A549 (cell line): Measurements from ENCODE around the gene TEC. TPM values are rescaled to one million over a fixed set of nuclear protein-coding genes. Genes with fewer than 3 reads are reported as not detected.

Experiments used
- ATAC-seq, 2 experiments: fragments of 200-7000 bp in 1 of 2; fragments of >200 bp in 1 of 2; cut with Nextera tagmentation in 1 of 2; cut with Tn5 transposase in 1 of 2; 3 replicates each; pipeline versions ENCODE4 v1.8.0 to v1.9.1; 2018 to 2020; ENCODE audit warnings: mild to moderate bottlenecking in 1 of 2, moderate library complexity in 1 of 2
- CTCF ChIA-PET: fragments of 300-600 bp; sonication (Branson Sonifier 250); formaldehyde crosslinking; extraction: SDS; loops from one replicate; lab custom pipeline; 2021; ENCODE audit warnings: antibody characterized with exemption, inconsistent platforms; lab: Yijun Ruan, JAX
- POLR2A ChIA-PET: fragments of 350-600 bp; formaldehyde crosslinking; extraction: SDS; loops from one replicate; lab custom pipeline; 2021; ENCODE audit warnings: antibody characterized with exemption, inconsistent platforms; lab: Yijun Ruan, JAX
- DNase-seq, 2 experiments: peaks; one replicate each; pipeline versions ENCODE4 v3.0.0 to v3.0.0-alpha.2; 2011 to 2016; ENCODE audit warnings: low read depth in 1 of 2, low spot score in 1 of 2
- FAIRE-seq: peaks from 2 replicates; lab custom pipeline; 2011; peaks lifted over from hg19 to GRCh38; lab: Jason Lieb, UNC
- H3K27ac ChIP-seq, 2 experiments: fragments of >200 bp; sonication (Bioruptor Twin); formaldehyde crosslinking; 3 replicates each; pipeline ENCODE4 v1.5.1; 2016 to 2017
- H3K4me1 ChIP-seq: fragments of >200 bp; sonication (Bioruptor Twin); formaldehyde crosslinking; 3 replicates; pipeline ENCODE4 v1.6.1; 2016
- H3K4me2 ChIP-seq: fragments of >200 bp; sonication (Bioruptor Twin); formaldehyde crosslinking; 3 replicates; pipeline ENCODE4 v1.6.1; 2016
- H3K4me3 ChIP-seq: fragments of >200 bp; sonication (Bioruptor Twin); formaldehyde crosslinking; 3 replicates; pipeline ENCODE4 v1.5.1; 2016
- H3K9me3 ChIP-seq: fragments of >200 bp; sonication (Bioruptor Twin); formaldehyde crosslinking; 3 replicates; pipeline ENCODE4 v1.6.1; 2016
- ATOH8 ChIP-seq: fragments of 250-450 bp; sonication (Bioruptor Pico); IDR thresholded peaks from 2 replicates; pipeline ENCODE4 v1.5.0; 2020; ENCODE audit warnings: low read depth, mild to moderate bottlenecking, moderate library complexity
- BHLHE40 ChIP-seq: IDR thresholded peaks from 2 replicates; pipeline ENCODE4 v1.6.1; 2012; ENCODE audit warnings: low read depth, low read length, inconsistent platforms
- CBX2 ChIP-seq: fragments of 200-600 bp; sonication (generic); IDR thresholded peaks from 2 replicates; pipeline ENCODE4 v1.6.1; 2016; ENCODE audit warnings: low read depth, mild to moderate bottlenecking, borderline replicate concordance
- CBX8 ChIP-seq: fragments of 200-600 bp; sonication (generic); IDR thresholded peaks from 2 replicates; pipeline ENCODE4 v1.6.1; 2016
- CHD2 ChIP-seq: fragments of 150-350 bp; IDR thresholded peaks from 2 replicates; pipeline ENCODE4 v1.6.1; 2014; ENCODE audit warnings: low read length; ENCODE audit not compliant: partially characterized antibody
- E2F6 ChIP-seq: IDR thresholded peaks from 2 replicates; pipeline ENCODE4 v1.6.1; 2012; ENCODE audit warnings: low read depth, borderline replicate concordance
- EHF ChIP-seq: fragments of 250-450 bp; sonication (Bioruptor Pico); IDR thresholded peaks from 2 replicates; pipeline ENCODE4 v1.5.0; 2020; ENCODE audit warnings: mild to moderate bottlenecking
- ELK1 ChIP-seq: fragments of 150-350 bp; IDR thresholded peaks from 2 replicates; pipeline ENCODE4 v1.6.1; 2014; ENCODE audit warnings: low read depth, mild to moderate bottlenecking, low read length
- EP300 ChIP-seq, 2 experiments: fragments of >200 bp; sonication (Bioruptor Twin); formaldehyde crosslinking; IDR thresholded peaks; 2 replicates in 1 of 2; 3 replicates in 1 of 2; pipeline ENCODE4 v1.6.1; 2016 to 2017
- FOSB ChIP-seq: fragments of 250-450 bp; sonication (Bioruptor Pico); IDR thresholded peaks from 2 replicates; pipeline ENCODE4 v1.5.0; 2020; ENCODE audit warnings: mild to moderate bottlenecking, moderate library complexity
- FOSL2 ChIP-seq, 2 experiments: fragments of 450-650 bp in 1 of 2; fragments of >200 bp in 1 of 2; sonication (Bioruptor Twin) in 1 of 2; formaldehyde crosslinking; IDR thresholded peaks; 2 replicates each; pipeline versions ENCODE4 v1.5.0 to v1.6.1; 2016 to 2020; ENCODE audit warnings: mild to moderate bottlenecking in 1 of 2, moderate library complexity in 1 of 2
- HES2 ChIP-seq: fragments of >200 bp; sonication (Bioruptor Twin); formaldehyde crosslinking; IDR thresholded peaks from 2 replicates; pipeline ENCODE4 v1.6.1; 2016
- HEYL ChIP-seq: fragments of 250-450 bp; sonication (Bioruptor Pico); IDR thresholded peaks from 2 replicates; pipeline ENCODE4 v1.8.0; 2021; ENCODE audit warnings: mild to moderate bottlenecking, moderate library complexity
- HOXB13 ChIP-seq: fragments of 250-450 bp; sonication (Bioruptor Pico); IDR thresholded peaks from 2 replicates; pipeline ENCODE4 v1.5.0; 2020; ENCODE audit warnings: low read depth, mild to moderate bottlenecking, moderate library complexity
- KDM1A ChIP-seq: fragments of 200-600 bp; sonication (generic); IDR thresholded peaks from 2 replicates; pipeline ENCODE4 v1.6.1; 2016; ENCODE audit warnings: low read depth, mild to moderate bottlenecking
- MAX ChIP-seq: IDR thresholded peaks from 2 replicates; pipeline ENCODE4 v1.6.1; 2012
- NR3C1 ChIP-seq: fragments of >200 bp; sonication (Bioruptor Twin); formaldehyde crosslinking; IDR thresholded peaks from 3 replicates; pipeline ENCODE4 v1.6.1; 2017
- PBX3 ChIP-seq: IDR thresholded peaks from 2 replicates; pipeline ENCODE4 v1.6.1; 2012
- POLR2A ChIP-seq: IDR thresholded peaks from 2 replicates; pipeline ENCODE4 v1.6.1; 2012; ENCODE audit warnings: mild to moderate bottlenecking, low read length
- RAD21 ChIP-seq, 2 experiments: fragments of >200 bp in 1 of 2; sonication (Bioruptor Twin) in 1 of 2; formaldehyde crosslinking in 1 of 2; IDR thresholded peaks in 1 of 2; conservative IDR thresholded peaks in 1 of 2; 2 replicates in 1 of 2; 3 replicates in 1 of 2; pipeline ENCODE4 v1.6.1; 2012 to 2018; ENCODE audit warnings: inconsistent platforms in 1 of 2
- RARB ChIP-seq: fragments of 250-450 bp; sonication (Bioruptor Pico); IDR thresholded peaks from 2 replicates; pipeline ENCODE4 v1.8.0; 2021; ENCODE audit warnings: mild to moderate bottlenecking, moderate library complexity
- RCOR1 ChIP-seq: fragments of 150-350 bp; IDR thresholded peaks from 2 replicates; pipeline ENCODE4 v1.6.1; 2014; ENCODE audit warnings: antibody characterized with exemption, low read length, low read depth
- RFX5 ChIP-seq: fragments of 450-650 bp; IDR thresholded peaks from 2 replicates; pipeline ENCODE4 v1.7.1; 2014; ENCODE audit warnings: antibody characterized with exemption, mild to moderate bottlenecking, moderate library complexity
- SMC3 ChIP-seq: fragments of >200 bp; sonication (Bioruptor Twin); formaldehyde crosslinking; IDR thresholded peaks from 3 replicates; pipeline ENCODE4 v1.6.1; 2018; ENCODE audit warnings: inconsistent platforms
- ZFP36 ChIP-seq: fragments of 450-650 bp; IDR thresholded peaks from 2 replicates; pipeline ENCODE4 v1.6.1; 2014; ENCODE audit warnings: borderline replicate concordance; ENCODE audit not compliant: partially characterized antibody
- WGBS: methylation state at CpG from one replicate; pipeline ENCODE4 v1.1.6; 2017; ENCODE audit errors: missing lambda C conversion rate; 5-methylcytosine and 5-hydroxymethylcytosine counted together
- polyA plus RNA-seq, 4 experiments: library from polyadenylated mRNA; depleted of rRNA in 3 of 4; stranded (reverse); fragments of >200 nt; fragmentation: RNase III in 1 of 4; extraction: RNeasy Plus Mini Kit Qiagen cat#74134 plus additional on column Dnase treatment in 1 of 4; gene quantifications; 2 replicates in 3 of 4; 3 replicates in 1 of 4; pipeline ENCODE4 v1.2.3, GENCODE V29; 2011 to 2017

Gene TEC
- polyA plus RNA-seq, 2 of the 4 experiments (the other 2 are of a cell fraction) = 1.2 to 1.6 TPM

GRCh38 chr4:48266781-48267180 lies 2.9 kb downstream of the TEC start:
- ATAC-seq (no peak), FAIRE-seq (no peak), DNase-seq (no peak)
- no peak overlapping the region for H3K4me3 ChIP-seq
- TF ChIP-seq CHD2 (no peak), EP300 (IDR thresholded peaks at IDR 0.05) (no peak), FOSB (no peak)
- 0 out of 3 replicates have a peak, but pooled peaks cover 3% of the 10 kb centered on the region for H3K4me1 ChIP-seq
- H3K27ac ChIP-seq = no peak overlapping the region
- ChIA-PET CTCF (no interaction called here), POLR2A (no interaction called here)
- no peak overlapping the region for H3K4me2 ChIP-seq
- no peaks in the 10 kb centered on the region for H3K9me3 ChIP-seq
- 76% methylated on average over 4 of the region's 4 CpGs for WGBS

- WGBS = 78% methylated on average over 3 of the region's 3 CpGs
- CTCF ChIA-PET = no interaction called here
Measured at GRCh38 chr4:48262926-48263325, 6.7 kb downstream of the TEC start.

GRCh38 chr4:48262484-48262883 lies 7.2 kb downstream of the TEC start:
- no peak overlapping the region for H3K4me3 ChIP-seq
- no peaks in the 10 kb centered on the region for H3K9me3 ChIP-seq
- DNase-seq (no peak), ATAC-seq (no peak), FAIRE-seq (no peak)
- no peak overlapping the region for H3K27ac ChIP-seq
- ChIA-PET CTCF (no interaction called here), POLR2A (no interaction called here)
- no peaks in the 10 kb centered on the region for H3K4me1 ChIP-seq
- WGBS = 41% methylated on average over 2 of the region's 2 CpGs
- no peak overlapping the region for H3K4me2 ChIP-seq
- TF ChIP-seq POLR2A (no peak), EHF (no peak), CBX2 (no peak), HOXB13 (no peak), RARB (CRISPR knock-in tag) (no peak), RFX5 (no peak), HES2 (no peak), ELK1 (no peak), CBX8 (no peak), NR3C1 (no peak), RAD21 (conservative IDR thresholded peaks at IDR 0.05 in 1 of 2, IDR thresholded peaks at IDR 0.05 in 1 of 2) (no peak), HEYL (CRISPR knock-in tag) (no peak), FOSL2 (IDR thresholded peaks at IDR 0.05) (no peak), FOSL2 (CRISPR knock-in tag; IDR thresholded peaks at IDR 0.05) (no peak), RCOR1 (no peak), MAX (no peak), KDM1A (no peak), PBX3 (no peak)

More at GRCh38 chr4:48262926-48263325, 6.7 kb downstream of the TEC start:
- ATAC-seq = no peak
- FAIRE-seq = no peak
- H3K27ac ChIP-seq = no peak overlapping the region
- H3K4me1 ChIP-seq = no peaks in the 10 kb centered on the region
- no peak overlapping the region for H3K4me3 ChIP-seq
- no peak for TF ChIP-seq HEYL (CRISPR knock-in tag)
- no peak for TF ChIP-seq RFX5
- TF ChIP-seq BHLHE40 = no peak
- TF ChIP-seq ZFP36 = no peak
- TF ChIP-seq MAX = no peak
- no peak for TF ChIP-seq HOXB13
- no peak for TF ChIP-seq SMC3
- TF ChIP-seq ATOH8 (CRISPR knock-in tag) = no peak
- TF ChIP-seq E2F6 = no peak
- no peak for TF ChIP-seq CBX8
- TF ChIP-seq, all 56 proteins: peak for 0
- POLR2A ChIA-PET = no interaction called here
- Histone ChIP-seq H3K4me2 (no peak overlapping the region), H3K9me3 (no peaks in the 10 kb centered on the region)
- DNase-seq = no peak
